GM12872 (cell line): ENCODE data around the gene PRELID3B.

Experiments used
- CTCF ChIP-seq: IDR thresholded peaks from 3 replicates; pipeline ENCODE4 v1.5.1; 2011; ENCODE audit warnings: low read depth, mild to moderate bottlenecking, low read length, moderate library complexity; ENCODE audit not compliant: insufficient read depth

PRELID3B gene

GRCh38 chr20:59024111-59024530 is 18.5 kb downstream of the PRELID3B start:
- TF ChIP-seq CTCF: no peak

GRCh38 chr20:59023616-59024015 is 19.0 kb downstream of the PRELID3B start:
- TF ChIP-seq CTCF: no peak

- TF ChIP-seq CTCF: no peak
Measured at GRCh38 chr20:59022754-59023153, 19.8 kb downstream of the PRELID3B start.

- no peak for TF ChIP-seq CTCF
Measured at GRCh38 chr20:59020938-59021551, 21.5 kb downstream of the PRELID3B start.

GRCh38 chr20:59019217-59019616 is 23.4 kb downstream of the PRELID3B start, which contains the start of gene TUBB1:
Gene TUBB1 (plus strand): TSS chr20:59019429. CDS start chr20:59019523, 94 bp downstream.
- no peak for TF ChIP-seq CTCF

- no peak for TF ChIP-seq CTCF
Measured at GRCh38 chr20:59018817-59019216, 23.8 kb downstream of the PRELID3B start.

- no peak for TF ChIP-seq CTCF
Measured at GRCh38 chr20:59017493-59018231, 24.9 kb downstream of the PRELID3B start.
